HG02763 (cell line): ENCODE results near the gene COL27A1.

Experiments used
- ATAC-seq: cut with Tn5 transposase; IDR thresholded peaks from one replicate; pipeline ENCODE4 v1.9.1; 2021; ENCODE audit warnings: mild to moderate bottlenecking, moderate library complexity; ENCODE audit not compliant: unreplicated experiment

Gene COL27A1

GRCh38 chr9:114348261-114348905, 193.0 kb downstream of the COL27A1 start:
- no peak for ATAC-seq

- ATAC-seq, result peak; percentile 93
Measured at GRCh38 chr9:114348906-114349482, 193.7 kb downstream of the COL27A1 start.

GRCh38 chr9:114349713-114350480, 194.6 kb downstream of the COL27A1 start:
- ATAC-seq, result no peak

- ATAC-seq, result no peak
Measured at GRCh38 chr9:114350636-114351401, 195.5 kb downstream of the COL27A1 start.

GRCh38 chr9:114351932-114352331, 196.6 kb downstream of the COL27A1 start:
- ATAC-seq, result no peak

GRCh38 chr9:114355821-114356220, 200.5 kb downstream of the COL27A1 start:
- no peak for ATAC-seq

GRCh38 chr9:114356792-114357191, 201.5 kb downstream of the COL27A1 start:
- no peak for ATAC-seq

GRCh38 chr9:114357360-114357759, 202.0 kb downstream of the COL27A1 start:
- no peak for ATAC-seq

GRCh38 chr9:114357911-114358328, 202.6 kb downstream of the COL27A1 start:
- ATAC-seq, result no peak

- ATAC-seq, result no peak
Measured at GRCh38 chr9:114359801-114360200, 204.5 kb downstream of the COL27A1 start.

GRCh38 chr9:114361542-114361941, 206.2 kb downstream of the COL27A1 start:
- no peak for ATAC-seq
